GM12878 (cell line): ENCODE data around the gene ZNF534. TPM values are rescaled to one million over a fixed set of nuclear protein-coding genes. Genes with fewer than 3 reads are reported as not detected.
A peak's percentile ranks its signal among the peaks of the same experiment; 100 is the strongest.

Source experiments
- ATAC-seq: fragments of 200-7000 bp; cut with Tn5 transposase; 3 replicates; pipeline ENCODE4 v1.9.1; 2020; ENCODE audit warnings: mild to moderate bottlenecking, moderate library complexity
- BruUV-seq: library from RNA; stranded (reverse); fragments of 400-500 nt; replicated peaks from 2 replicates; lab custom pipeline; 2021; lab: Mats Ljungman, UMichigan
- CTCF ChIA-PET: fragments of 300-600 bp; sonication (Branson Sonifier 250); formaldehyde crosslinking; extraction: SDS; loops from one replicate; lab custom pipeline; 2021; ENCODE audit warnings: inconsistent platforms; lab: Yijun Ruan, JAX
- POLR2A ChIA-PET: fragments of 350-600 bp; formaldehyde crosslinking; extraction: SDS; loops from one replicate; lab custom pipeline; 2021; ENCODE audit warnings: inconsistent platforms; lab: Charles Lee
- RAD21 ChIA-PET: fragments of 300-600 bp; sonication (Branson Sonifier 250); formaldehyde crosslinking; loops from one replicate; lab custom pipeline; 2023; ENCODE audit warnings: antibody characterized with exemption; ENCODE audit not compliant: unreplicated experiment; lab: Charles Lee
- SMC1A ChIA-PET: fragments of 300-600 bp; sonication (Branson Sonifier 250); formaldehyde crosslinking; loops from one replicate; lab custom pipeline; 2023; ENCODE audit not compliant: unreplicated experiment, uncharacterized antibody; lab: Charles Lee
- DNase-seq: peaks from one replicate; pipeline ENCODE4 v3.0.0-alpha.2; 2011; ENCODE audit warnings: low read depth, low spot score
- FAIRE-seq: peaks from 3 replicates; lab custom pipeline; 2011; peaks lifted over from hg19 to GRCh38; lab: Jason Lieb, UNC
- H2AFZ ChIP-seq: 2 replicates; pipeline ENCODE4 v1.6.0; 2011; ENCODE audit warnings: low read depth, low read length, control low read depth; ENCODE audit not compliant: control insufficient read depth
- H3K27ac ChIP-seq: 2 replicates; pipeline ENCODE4 v1.5.1; 2011; ENCODE audit warnings: control low read depth; ENCODE audit not compliant: control insufficient read depth, insufficient read depth
- H3K27me3 ChIP-seq, 2 experiments: replicated peaks in 1 of 2; 2 replicates each; pipeline versions ENCODE4 v1.6.0 to v1.6.1; 2011; ENCODE audit warnings: low read length in 1 of 2; ENCODE audit not compliant: control insufficient read depth in 2 of 2, insufficient read depth in 2 of 2
- H3K36me3 ChIP-seq, 2 experiments: 2 replicates each; pipeline ENCODE4 v1.5.1; 2011; ENCODE audit warnings: low read length in 1 of 2; ENCODE audit not compliant: control insufficient read depth in 2 of 2, insufficient read depth in 2 of 2
- H3K4me1 ChIP-seq: 2 replicates; pipeline ENCODE4 v1.6.1; 2011; ENCODE audit warnings: mild to moderate bottlenecking, low read length, moderate library complexity, mixed read lengths; ENCODE audit not compliant: control insufficient read depth, insufficient read depth
- H3K4me2 ChIP-seq: 2 replicates; pipeline ENCODE4 v1.6.0; 2011; ENCODE audit warnings: control low read depth; ENCODE audit not compliant: control insufficient read depth, insufficient read depth
- H3K4me3 ChIP-seq: fragments of 200-600 bp; sonication (generic); 2 replicates; pipeline ENCODE4 v1.5.1; 2016
- H3K79me2 ChIP-seq: 2 replicates; pipeline ENCODE4 v1.6.0; 2011; ENCODE audit warnings: low read length; ENCODE audit not compliant: control insufficient read depth, insufficient read depth
- H3K9ac ChIP-seq: 2 replicates; pipeline ENCODE4 v1.8.0; 2011; ENCODE audit warnings: low read length, control low read depth, mixed read lengths; ENCODE audit not compliant: control insufficient read depth, insufficient read depth
- H3K9me3 ChIP-seq: replicated peaks from 3 replicates; pipeline ENCODE4 v1.5.1; 2011; ENCODE audit warnings: mild to moderate bottlenecking, low read length; ENCODE audit not compliant: control insufficient read depth, insufficient read depth
- H4K20me1 ChIP-seq: 2 replicates; pipeline ENCODE4 v1.6.0; 2011; ENCODE audit not compliant: control insufficient read depth, insufficient read depth
- KLF5 ChIP-seq: fragments of 450-650 bp; IDR thresholded peaks from 2 replicates; pipeline ENCODE4 v1.6.1; 2014; ENCODE audit warnings: mild to moderate bottlenecking; ENCODE audit not compliant: partially characterized antibody
- POLR2AphosphoS2 ChIP-seq: IDR thresholded peaks from 2 replicates; pipeline ENCODE4 v1.6.1; 2011; ENCODE audit warnings: low read depth, mild to moderate bottlenecking, low read length, improper control_type of control experiment, moderate library complexity
- RAD51 ChIP-seq: fragments of 450-650 bp; IDR thresholded peaks from 2 replicates; pipeline ENCODE4 v1.6.1; 2016; ENCODE audit warnings: moderate library complexity, mild to moderate bottlenecking, inconsistent platforms
- STAT1 ChIP-seq: fragments of 450-650 bp; conservative IDR thresholded peaks from 2 replicates; pipeline ENCODE4 v1.6.1; 2014; ENCODE audit warnings: antibody characterized with exemption, mild to moderate bottlenecking
- ZNF24 ChIP-seq: fragments of 450-650 bp; IDR thresholded peaks from 2 replicates; pipeline ENCODE4 v1.6.1; 2017; ENCODE audit warnings: antibody characterized with exemption, mild to moderate bottlenecking
- WGBS: methylation state at CpG from one replicate; pipeline ENCODE4 v1.1.6; 2016; ENCODE audit warnings: low lambda C conversion rate; ENCODE audit not compliant: insufficient replicate concordance, insufficient coverage; ENCODE audit errors: missing lambda C conversion rate; 5-methylcytosine and 5-hydroxymethylcytosine counted together
- in situ Hi-C: fragments of 300-500 bp; cut with MboI; formaldehyde crosslinking; loops from 9 replicates; pipeline ENCODE4 v1.14.3; 2018; ENCODE audit warnings: mixed read lengths
- intact Hi-C: fragments of 100-400 bp; cut with micrococcal nuclease; formaldehyde crosslinking; loops from one replicate; pipeline ENCODE4 v1.14.2; 2022; ENCODE audit not compliant: unreplicated experiment
- polyA plus RNA-seq, 11 experiments: library from polyadenylated mRNA; depleted of rRNA in 4 of 11; unstranded in 6 of 11; stranded (reverse) in 5 of 11; fragments of >200 nt; fragmentation: Nextera tagmentation in 4 of 11; fragmentation: Illumina TruSeq in 1 of 11; extraction: Ambion mirVana in 4 of 11; extraction: Trizol in 1 of 11; gene quantifications; 1 replicate in 1 of 11; 2 replicates in 10 of 11; pipeline versions ENCODE4 v1.2.1 to v1.2.3, GENCODE V29; 2011 to 2016; ENCODE audit warnings: inconsistent platforms in 2 of 11, missing spikeins in 2 of 11, low read depth in 1 of 11
- total RNA-seq, 4 experiments: library from RNA; depleted of rRNA in 3 of 4; stranded (reverse); fragments of >200 nt in 3 of 4; fragmentation: Illumina TruSeq in 1 of 4; extraction: Trizol in 1 of 4; gene quantifications; 2 replicates each; pipeline versions ENCODE4 v1.2.1 to v1.2.3, GENCODE V29; 2013 to 2021
- TF ChIP-seq, protein P1 (sequence below): fragments of 450-650 bp; IDR thresholded peaks from 2 replicates; pipeline ENCODE4 v1.6.1; 2016; ENCODE audit warnings: mild to moderate bottlenecking, moderate library complexity, borderline replicate concordance
- TF ChIP-seq, protein P2 (sequence below): fragments of 450-650 bp; IDR thresholded peaks from 2 replicates; pipeline ENCODE4 v1.6.1; 2017; ENCODE audit warnings: mild to moderate bottlenecking, moderate library complexity
- TF ChIP-seq, protein P3 (sequence below): IDR thresholded peaks from 2 replicates; pipeline ENCODE4 v1.6.1; 2011; ENCODE audit warnings: borderline replicate concordance, low read depth, mild to moderate bottlenecking, moderate library complexity, mixed read lengths, low read length; ENCODE audit not compliant: insufficient read depth; ENCODE audit errors: extremely low read length

ZNF534 gene
- total and polyA plus RNA-seq, 10 of the 15 experiments (the other 5 are each of a cell fraction or from before 2014, with no cell fraction given): 0.39 to 0.79 TPM; not detected in 8

DNA sequence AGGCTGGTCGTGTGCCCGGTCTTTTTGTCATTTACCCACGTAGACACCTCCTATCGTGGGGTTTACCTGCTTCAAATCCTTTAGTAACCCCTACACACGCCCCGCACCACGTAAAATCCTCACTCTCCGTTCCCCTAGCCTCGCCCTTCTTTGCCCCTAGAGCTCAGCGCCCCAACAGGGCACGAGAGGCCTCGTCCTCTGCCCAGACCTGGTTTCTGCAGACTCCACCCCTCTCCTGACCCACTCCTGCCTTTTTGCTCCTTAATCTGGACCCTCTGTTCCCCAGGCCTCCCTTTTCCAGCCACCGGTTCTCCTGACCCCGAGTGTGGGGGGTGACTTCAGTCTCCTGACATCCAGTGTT lies 30.9 kb upstream of the ZNF534 start:
- Histone ChIP-seq H3K9ac (peak overlapping the region; percentile 65), H3K4me2 (peak overlapping the region; percentile 66), H3K4me3 (peak overlapping the region; percentile 69), H3K4me1 (no peaks in the 10 kb centered on the region), H3K79me2 (no peaks in the 10 kb centered on the region), H3K9me3 (peaks cover 14% of the 10 kb centered on the region; the same call in 2 of the 3 replicates), H4K20me1 (no peaks in the 10 kb centered on the region), H3K27me3 (no peaks in the 10 kb centered on the region), H3K36me3 (no peaks in the 10 kb centered on the region), H2AFZ (peak overlapping the region; percentile 88), H3K27ac (peak overlapping the region; percentile 59)
- ATAC-seq (no peak; the same call in 1 of the 3 replicates), FAIRE-seq (no peak), DNase-seq (no peak)
- SMC1A ChIA-PET: interaction anchor here (0.6 kb wide), 1 partner anchor 305 kb away, joined by 3 read pairs; no protein-coding TSS in a partner anchor
- CTCF ChIA-PET: no interaction called here
- RAD21 ChIA-PET: no interaction called here
- TF ChIP-seq POLR2AphosphoS2 (no peak), RAD51 (no peak), KLF5 (no peak), STAT1 (no peak), ZNF24 (no peak)
- TF ChIP-seq, protein P1, sequence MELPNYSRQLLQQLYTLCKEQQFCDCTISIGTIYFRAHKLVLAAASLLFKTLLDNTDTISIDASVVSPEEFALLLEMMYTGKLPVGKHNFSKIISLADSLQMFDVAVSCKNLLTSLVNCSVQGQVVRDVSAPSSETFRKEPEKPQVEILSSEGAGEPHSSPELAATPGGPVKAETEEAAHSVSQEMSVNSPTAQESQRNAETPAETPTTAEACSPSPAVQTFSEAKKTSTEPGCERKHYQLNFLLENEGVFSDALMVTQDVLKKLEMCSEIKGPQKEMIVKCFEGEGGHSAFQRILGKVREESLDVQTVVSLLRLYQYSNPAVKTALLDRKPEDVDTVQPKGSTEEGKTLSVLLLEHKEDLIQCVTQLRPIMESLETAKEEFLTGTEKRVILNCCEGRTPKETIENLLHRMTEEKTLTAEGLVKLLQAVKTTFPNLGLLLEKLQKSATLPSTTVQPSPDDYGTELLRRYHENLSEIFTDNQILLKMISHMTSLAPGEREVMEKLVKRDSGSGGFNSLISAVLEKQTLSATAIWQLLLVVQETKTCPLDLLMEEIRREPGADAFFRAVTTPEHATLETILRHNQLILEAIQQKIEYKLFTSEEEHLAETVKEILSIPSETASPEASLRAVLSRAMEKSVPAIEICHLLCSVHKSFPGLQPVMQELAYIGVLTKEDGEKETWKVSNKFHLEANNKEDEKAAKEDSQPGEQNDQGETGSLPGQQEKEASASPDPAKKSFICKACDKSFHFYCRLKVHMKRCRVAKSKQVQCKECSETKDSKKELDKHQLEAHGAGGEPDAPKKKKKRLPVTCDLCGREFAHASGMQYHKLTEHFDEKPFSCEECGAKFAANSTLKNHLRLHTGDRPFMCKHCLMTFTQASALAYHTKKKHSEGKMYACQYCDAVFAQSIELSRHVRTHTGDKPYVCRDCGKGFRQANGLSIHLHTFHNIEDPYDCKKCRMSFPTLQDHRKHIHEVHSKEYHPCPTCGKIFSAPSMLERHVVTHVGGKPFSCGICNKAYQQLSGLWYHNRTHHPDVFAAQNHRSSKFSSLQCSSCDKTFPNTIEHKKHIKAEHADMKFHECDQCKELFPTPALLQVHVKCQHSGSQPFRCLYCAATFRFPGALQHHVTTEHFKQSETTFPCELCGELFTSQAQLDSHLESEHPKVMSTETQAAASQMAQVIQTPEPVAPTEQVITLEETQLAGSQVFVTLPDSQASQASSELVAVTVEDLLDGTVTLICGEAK: 0 out of 2 replicates have a peak, but pooled peaks have one; percentile 23
- TF ChIP-seq, protein P2, sequence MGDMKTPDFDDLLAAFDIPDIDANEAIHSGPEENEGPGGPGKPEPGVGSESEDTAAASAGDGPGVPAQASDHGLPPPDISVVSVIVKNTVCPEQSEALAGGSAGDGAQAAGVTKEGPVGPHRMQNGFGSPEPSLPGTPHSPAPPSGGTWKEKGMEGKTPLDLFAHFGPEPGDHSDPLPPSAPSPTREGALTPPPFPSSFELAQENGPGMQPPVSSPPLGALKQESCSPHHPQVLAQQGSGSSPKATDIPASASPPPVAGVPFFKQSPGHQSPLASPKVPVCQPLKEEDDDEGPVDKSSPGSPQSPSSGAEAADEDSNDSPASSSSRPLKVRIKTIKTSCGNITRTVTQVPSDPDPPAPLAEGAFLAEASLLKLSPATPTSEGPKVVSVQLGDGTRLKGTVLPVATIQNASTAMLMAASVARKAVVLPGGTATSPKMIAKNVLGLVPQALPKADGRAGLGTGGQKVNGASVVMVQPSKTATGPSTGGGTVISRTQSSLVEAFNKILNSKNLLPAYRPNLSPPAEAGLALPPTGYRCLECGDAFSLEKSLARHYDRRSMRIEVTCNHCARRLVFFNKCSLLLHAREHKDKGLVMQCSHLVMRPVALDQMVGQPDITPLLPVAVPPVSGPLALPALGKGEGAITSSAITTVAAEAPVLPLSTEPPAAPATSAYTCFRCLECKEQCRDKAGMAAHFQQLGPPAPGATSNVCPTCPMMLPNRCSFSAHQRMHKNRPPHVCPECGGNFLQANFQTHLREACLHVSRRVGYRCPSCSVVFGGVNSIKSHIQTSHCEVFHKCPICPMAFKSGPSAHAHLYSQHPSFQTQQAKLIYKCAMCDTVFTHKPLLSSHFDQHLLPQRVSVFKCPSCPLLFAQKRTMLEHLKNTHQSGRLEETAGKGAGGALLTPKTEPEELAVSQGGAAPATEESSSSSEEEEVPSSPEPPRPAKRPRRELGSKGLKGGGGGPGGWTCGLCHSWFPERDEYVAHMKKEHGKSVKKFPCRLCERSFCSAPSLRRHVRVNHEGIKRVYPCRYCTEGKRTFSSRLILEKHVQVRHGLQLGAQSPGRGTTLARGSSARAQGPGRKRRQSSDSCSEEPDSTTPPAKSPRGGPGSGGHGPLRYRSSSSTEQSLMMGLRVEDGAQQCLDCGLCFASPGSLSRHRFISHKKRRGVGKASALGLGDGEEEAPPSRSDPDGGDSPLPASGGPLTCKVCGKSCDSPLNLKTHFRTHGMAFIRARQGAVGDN: no peak
- TF ChIP-seq, protein P3, sequence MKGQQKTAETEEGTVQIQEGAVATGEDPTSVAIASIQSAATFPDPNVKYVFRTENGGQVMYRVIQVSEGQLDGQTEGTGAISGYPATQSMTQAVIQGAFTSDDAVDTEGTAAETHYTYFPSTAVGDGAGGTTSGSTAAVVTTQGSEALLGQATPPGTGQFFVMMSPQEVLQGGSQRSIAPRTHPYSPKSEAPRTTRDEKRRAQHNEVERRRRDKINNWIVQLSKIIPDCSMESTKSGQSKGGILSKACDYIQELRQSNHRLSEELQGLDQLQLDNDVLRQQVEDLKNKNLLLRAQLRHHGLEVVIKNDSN: no peak
- intact Hi-C loops: no loop called here
- in situ Hi-C loops: no loop called here
- POLR2A ChIA-PET: no interaction called here
- 33% methylated on average over 14 of the region's 14 CpGs for WGBS
- TSS peak; percentile 75 for BruUV-seq
